HG03135 (cell line): Measurements from ENCODE around the gene GPR101.
"Not testable (repeated sequence)": the region's sequence is repeated elsewhere in the genome, so short reads cannot be mapped to it uniquely, and the experiment has no call there.

ENCODE experiments used
- ATAC-seq: cut with Tn5 transposase; IDR thresholded peaks from one replicate; pipeline ENCODE4 v1.9.1; 2021; ENCODE audit warnings: mild to moderate bottlenecking, moderate library complexity; ENCODE audit not compliant: unreplicated experiment

GPR101 gene

GRCh38 chrX:137028699-137029098 lies 5.1 kb downstream of the GPR101 start:
- ATAC-seq = no peak

GRCh38 chrX:137025930-137026329 lies 7.9 kb downstream of the GPR101 start:
- no peak for ATAC-seq

- ATAC-seq = not testable (repeated sequence)
These were observed 33.6 kb downstream of the GPR101 start for GRCh38 chrX:137000236-137000635.

GRCh38 chrX:136999024-136999423 lies 34.8 kb downstream of the GPR101 start:
- no peak for ATAC-seq
